RWPE2 (cell line): ENCODE measurements around the gene FAXC.
A peak's percentile ranks its signal among the peaks of the same experiment; 100 is the strongest.

Experiments used
- ATAC-seq: fragments of 200-7000 bp; cut with Tn5 transposase; 3 replicates; pipeline ENCODE4 v1.9.1; 2021; ENCODE audit warnings: low read depth
- DNase-seq: peaks from one replicate; pipeline ENCODE4 v3.0.0-alpha.2; 2020; ENCODE audit warnings: low spot score
- H3K27ac ChIP-seq: fragments of 450-650 bp; 2 replicates; pipeline ENCODE4 v1.5.1; 2017; ENCODE audit warnings: mild to moderate bottlenecking; ENCODE audit not compliant: poor library complexity, severe bottlenecking
- H3K27me3 ChIP-seq: fragments of 250-450 bp; sonication (Bioruptor Pico); 2 replicates; pipeline ENCODE4 v1.5.1; 2021; ENCODE audit warnings: mild to moderate bottlenecking, moderate library complexity; ENCODE audit not compliant: insufficient read depth, poor library complexity, severe bottlenecking
- H3K36me3 ChIP-seq: fragments of 250-450 bp; sonication (Bioruptor Pico); 2 replicates; pipeline ENCODE4 v1.5.1; 2020; ENCODE audit warnings: low read depth, mild to moderate bottlenecking, moderate library complexity
- H3K4me1 ChIP-seq: fragments of 250-450 bp; sonication (Bioruptor Pico); 2 replicates; pipeline ENCODE4 v1.5.1; 2021; ENCODE audit warnings: mild to moderate bottlenecking, moderate library complexity; ENCODE audit not compliant: insufficient read depth, poor library complexity, severe bottlenecking
- H3K4me3 ChIP-seq: fragments of 250-450 bp; sonication (Bioruptor Pico); 2 replicates; pipeline ENCODE4 v1.5.1; 2021; ENCODE audit warnings: mild to moderate bottlenecking, moderate library complexity; ENCODE audit not compliant: severe bottlenecking
- H3K9me3 ChIP-seq: fragments of 250-450 bp; sonication (Bioruptor Pico); 2 replicates; pipeline ENCODE4 v1.5.1; 2021; ENCODE audit warnings: mild to moderate bottlenecking, moderate library complexity; ENCODE audit not compliant: severe bottlenecking
- CTCF ChIP-seq: fragments of 450-650 bp; IDR thresholded peaks from one replicate; pipeline ENCODE4 v1.5.1; 2017; ENCODE audit warnings: mild to moderate bottlenecking, moderate library complexity; ENCODE audit not compliant: poor library complexity, severe bottlenecking

The FAXC gene

GRCh38 chr6:99349171-99350141 is at the start of gene FAXC:
FAXC (minus strand) TSS chr6:99349674; CDS start chr6:99349372, 302 bp downstream.
- Histone ChIP-seq H3K27me3 (no peaks in the 10 kb centered on the region), H3K9me3 (no peaks in the 10 kb centered on the region), H3K4me3 (peak within 1 kb of the TSS; percentile 68), H3K27ac (peak within 1 kb of the TSS; percentile 7), H3K36me3 (no peaks in the 10 kb centered on the region), H3K4me1 (peaks cover 12% of the 10 kb centered on the region)
- DNase-seq: peak; percentile 70
- TF ChIP-seq CTCF: peak; percentile 55
- peak; percentile 93 for ATAC-seq

- no peak for ATAC-seq
- Histone ChIP-seq H3K9me3 (no peaks in the 10 kb centered on the region), H3K4me1 (peaks cover 2% of the 10 kb centered on the region), H3K27me3 (no peaks in the 10 kb centered on the region), H3K4me3 (no peak overlapping the region), H3K27ac (no peak overlapping the region), H3K36me3 (peaks cover 48% of the 10 kb centered on the region)
- no peak for DNase-seq
- no peak for TF ChIP-seq CTCF
Observed at GRCh38 chr6:99397287-99397686, 47.8 kb upstream of the FAXC start.

DNA sequence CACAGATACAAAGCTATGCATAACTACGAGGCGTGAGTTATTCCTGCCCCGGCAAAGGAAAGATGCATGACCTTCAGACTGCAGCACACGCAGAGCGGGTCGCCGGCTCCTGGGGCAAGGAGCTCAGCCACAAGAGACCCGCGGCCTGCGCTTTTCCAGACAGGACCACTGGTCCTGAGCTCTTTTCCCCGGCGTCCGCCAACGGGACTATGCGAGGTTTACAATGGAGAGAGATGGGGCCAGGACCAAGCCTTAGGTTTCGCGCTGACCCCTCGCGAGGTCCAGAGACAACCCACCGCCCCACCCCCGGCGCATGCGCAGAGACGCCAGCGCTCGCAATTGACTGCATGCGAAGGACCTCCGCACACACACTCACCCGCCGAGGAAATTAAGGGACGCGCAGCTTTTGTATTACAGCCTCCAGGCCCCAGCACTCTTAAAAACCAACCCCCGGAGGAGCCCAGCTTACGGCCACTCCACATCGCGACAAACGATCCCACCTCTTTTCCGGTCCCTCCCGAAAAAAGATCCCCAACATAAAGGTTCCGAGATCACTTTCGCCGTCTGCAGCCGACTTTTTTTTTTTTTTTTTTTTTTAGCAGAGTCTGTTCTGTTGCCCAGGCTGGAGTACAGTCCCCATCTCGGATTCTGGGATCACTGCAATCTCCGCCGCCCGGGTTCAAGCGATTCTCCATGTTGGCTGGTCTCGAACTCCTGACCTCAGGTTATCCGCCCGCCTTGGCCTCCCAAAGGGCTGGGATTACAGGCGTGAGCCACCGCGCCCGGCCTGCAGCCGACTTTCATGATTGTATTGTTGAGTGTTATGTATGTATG is 44.4 kb upstream of the FAXC start, which contains the start of gene COQ3:
Gene COQ3, minus strand, starts transcription at position 498 of the 834 bp plus-strand sequence. Its CDS starts 16 bp downstream, at position 482.
- TF ChIP-seq CTCF: no peak
- Histone ChIP-seq H3K27ac (peak within 1 kb of the TSS; percentile 63), H3K27me3 (no peaks in the 10 kb centered on the region), H3K4me1 (peaks cover 2% of the 10 kb centered on the region), H3K36me3 (peaks cover 14% of the 10 kb centered on the region), H3K9me3 (no peaks in the 10 kb centered on the region), H3K4me3 (peak within 1 kb of the TSS; percentile 73)
- DNase-seq: peak; percentile 76
- ATAC-seq: peak; percentile 86

- H3K4me3 ChIP-seq: peak overlapping the region; percentile 73
- no peaks in the 10 kb centered on the region for H3K9me3 ChIP-seq
- no peak for DNase-seq
- peaks cover 2% of the 10 kb centered on the region for H3K4me1 ChIP-seq
- no peaks in the 10 kb centered on the region for H3K27me3 ChIP-seq
- peak; percentile 35 for ATAC-seq
- no peak for TF ChIP-seq CTCF
- peak overlapping the region; percentile 63 for H3K27ac ChIP-seq
- peaks cover 8% of the 10 kb centered on the region for H3K36me3 ChIP-seq
Observed at GRCh38 chr6:99393366-99393697, 43.9 kb upstream of the FAXC start.
